ENCODE data around the gene GRK1.

The GRK1 gene

DNA sequence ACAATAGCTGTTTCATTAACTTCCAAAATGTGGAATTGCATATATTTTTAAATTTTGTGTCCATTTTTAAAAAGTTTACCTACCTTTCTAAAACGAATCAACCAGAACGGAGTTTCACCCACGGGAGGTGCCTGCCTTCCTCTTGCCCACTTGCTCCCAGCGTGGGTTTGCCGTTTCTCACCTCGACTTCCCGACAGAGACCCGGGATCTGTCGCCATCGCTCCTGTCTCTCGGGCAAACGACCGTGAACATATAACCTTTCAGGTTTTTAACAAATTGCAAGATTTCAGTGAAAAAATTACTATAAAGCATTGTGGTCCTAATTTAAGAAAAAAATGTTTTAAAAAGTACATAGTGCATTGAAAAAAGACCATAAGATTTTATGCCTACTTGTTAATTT, 96.2 kb downstream of the GRK1 start:
- no peak for FAIRE-seq

- no peak for FAIRE-seq
Measured at GRCh38 chr13:113763961-113764792, 97.2 kb downstream of the GRK1 start.

- FAIRE-seq, result no peak
Measured at GRCh38 chr13:113764793-113765563, 98.0 kb downstream of the GRK1 start.

GRCh38 chr13:113765564-113765910, 98.5 kb downstream of the GRK1 start:
- no peak for FAIRE-seq

GRCh38 chr13:113766035-113766800, 99.2 kb downstream of the GRK1 start:
- FAIRE-seq, result no peak

GRCh38 chr13:113767366-113767765, 100.3 kb downstream of the GRK1 start:
- FAIRE-seq, result no peak

DNA sequence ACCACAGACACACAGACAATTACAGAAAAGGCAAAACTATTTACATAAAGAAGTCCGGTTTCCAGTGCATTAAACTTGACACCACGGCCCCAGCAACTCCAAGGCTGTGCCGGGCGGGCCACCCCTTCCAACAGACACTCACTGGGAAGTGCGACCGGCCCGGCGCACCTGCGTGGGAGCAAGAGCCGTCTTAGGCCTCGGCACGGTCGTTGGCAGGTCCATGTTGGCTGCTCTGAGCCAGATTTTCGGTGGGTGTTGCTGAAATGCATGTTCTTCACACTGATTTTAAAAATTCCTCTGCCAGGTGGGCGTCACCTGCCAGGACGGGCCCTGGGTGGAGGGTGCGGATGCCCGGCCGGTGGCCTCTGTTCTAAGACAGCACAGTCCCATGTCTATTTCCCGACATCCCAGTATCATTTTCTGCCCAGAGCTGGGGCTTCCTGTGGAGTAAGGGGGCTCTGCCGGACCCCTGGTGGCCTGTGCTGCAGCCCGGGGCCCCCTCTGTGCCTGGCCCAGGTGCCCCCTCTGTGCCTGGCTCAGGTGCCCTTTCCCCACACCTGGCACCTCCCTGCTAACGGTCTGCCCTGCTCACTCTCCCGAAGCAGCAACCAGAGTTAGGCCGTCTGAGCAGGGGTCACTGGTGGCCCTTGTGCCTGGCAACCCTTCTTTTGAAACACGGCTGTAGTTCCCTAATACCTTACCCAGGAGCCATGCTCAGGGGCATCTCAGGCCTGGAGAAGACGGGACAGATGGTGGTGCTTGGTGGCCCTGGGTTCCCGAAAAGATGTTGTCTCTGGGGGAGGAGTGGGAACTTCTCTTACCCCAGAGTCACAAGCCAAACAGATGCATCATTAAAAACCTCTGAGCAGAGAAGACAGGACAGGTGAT, 101.2 kb downstream of the GRK1 start:
- no peak for FAIRE-seq

DNA sequence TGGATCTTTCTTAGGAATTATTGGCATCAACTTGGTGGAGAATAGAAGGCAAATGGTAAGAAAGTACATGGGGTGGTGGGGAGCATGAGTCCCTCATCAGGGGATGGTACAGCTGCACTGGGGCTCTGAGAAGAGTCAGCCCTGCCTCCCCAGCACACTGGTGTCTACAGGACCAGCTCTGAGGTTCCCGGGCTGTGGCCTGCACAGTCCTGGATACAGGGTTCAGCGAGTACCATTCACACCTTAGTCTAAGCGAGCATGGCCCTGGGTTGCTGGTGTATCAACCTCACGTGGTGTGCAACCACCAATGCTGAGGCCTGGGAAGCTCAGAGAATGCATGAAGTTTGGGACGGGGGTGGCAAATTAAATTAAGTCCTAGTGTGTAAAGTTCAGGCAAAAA, 102.1 kb downstream of the GRK1 start:
- no peak for FAIRE-seq

DNA sequence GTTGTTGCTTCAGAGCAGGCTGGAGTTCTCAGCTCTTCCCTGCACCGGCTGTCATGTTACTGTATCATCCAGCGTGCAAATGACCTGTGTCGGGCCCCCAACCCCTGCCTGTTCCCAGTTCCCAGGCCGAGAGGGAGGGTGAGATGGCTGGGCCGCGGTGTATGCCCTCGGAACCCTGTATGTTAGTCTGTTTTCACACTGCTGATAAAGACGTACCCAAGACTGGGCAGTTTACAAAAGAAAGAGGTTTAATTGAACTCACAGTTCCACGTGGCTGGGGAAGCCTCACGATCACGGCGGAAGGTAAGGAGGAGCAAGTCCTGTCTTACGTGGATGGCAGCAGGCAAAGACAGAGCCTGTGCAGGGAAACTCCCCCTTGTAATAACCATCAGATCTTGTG, 102.9 kb downstream of the GRK1 start:
- FAIRE-seq, result no peak

GRCh38 chr13:113770441-113770840, 103.4 kb downstream of the GRK1 start:
- no peak for FAIRE-seq

- FAIRE-seq, result no peak
Measured at GRCh38 chr13:113770937-113771336, 103.9 kb downstream of the GRK1 start.

DNA sequence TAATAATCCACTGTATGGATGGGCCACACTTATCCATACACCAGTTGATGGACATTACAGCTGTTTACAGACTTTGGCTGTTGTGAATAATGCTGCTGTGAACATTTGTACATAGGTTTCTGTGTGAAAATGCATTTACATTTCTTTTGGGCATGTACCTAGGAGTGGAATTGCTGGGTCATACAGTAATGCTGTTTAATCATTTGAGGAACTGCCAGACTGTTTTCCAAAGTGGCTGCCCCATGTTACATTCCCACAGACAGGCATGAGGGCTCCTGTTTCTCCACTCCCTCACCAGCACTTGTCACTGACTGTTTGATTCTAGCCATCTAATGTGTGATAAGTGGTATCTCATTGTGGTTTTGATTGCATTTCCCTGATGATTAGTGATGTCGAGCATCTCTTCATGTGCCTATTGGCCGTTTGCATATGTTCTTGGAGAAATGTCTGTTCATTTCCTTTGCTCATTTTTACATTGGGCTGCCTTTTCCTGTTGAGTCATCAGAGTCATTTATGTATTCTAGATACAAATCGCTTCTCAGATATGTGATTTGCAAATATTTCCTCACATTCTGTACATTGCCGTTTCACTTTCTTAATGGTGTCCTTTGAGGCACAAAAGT, 104.8 kb downstream of the GRK1 start:
- no peak for FAIRE-seq

DNA sequence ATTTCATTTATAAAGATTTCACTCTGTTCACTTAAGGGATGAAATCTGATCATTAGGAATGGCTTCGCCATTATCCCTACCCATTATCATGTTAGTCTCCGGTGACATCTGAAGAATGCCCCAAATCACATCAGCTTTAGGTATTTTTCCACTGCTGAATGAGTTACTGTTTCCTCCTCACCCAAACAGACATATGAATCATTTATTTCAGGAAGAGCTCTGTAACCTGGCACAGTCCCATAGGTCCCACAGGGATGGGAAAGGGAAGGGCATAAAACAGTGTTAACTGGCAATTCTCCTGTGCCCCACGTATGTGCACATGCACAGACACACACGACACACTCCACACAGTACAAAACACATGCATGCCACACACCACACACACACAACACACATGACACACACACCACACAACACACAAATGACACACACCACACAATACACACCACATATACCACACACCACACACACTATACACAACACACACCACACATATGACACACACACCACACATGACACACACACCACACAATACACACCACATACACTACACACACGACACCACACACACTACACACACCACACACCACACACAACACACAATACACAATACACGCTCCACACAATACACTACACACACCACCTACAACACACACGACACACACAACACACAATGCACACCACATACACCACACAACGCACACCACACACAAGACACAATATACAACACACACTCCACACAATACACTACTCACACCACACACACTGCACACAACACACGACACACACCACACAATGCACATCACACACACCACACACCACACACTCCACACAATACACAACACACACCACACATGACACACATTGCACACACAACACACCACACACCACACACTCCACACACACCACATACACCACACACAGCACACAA, 107.4 kb downstream of the GRK1 start:
- no peak for FAIRE-seq

GRCh38 chr13:113775451-113776145, 108.6 kb downstream of the GRK1 start:
- no peak for FAIRE-seq

GRCh38 chr13:113776231-113777125, 109.5 kb downstream of the GRK1 start:
- FAIRE-seq, result no peak

GRCh38 chr13:113777311-113778260, 110.6 kb downstream of the GRK1 start:
- no peak for FAIRE-seq

DNA sequence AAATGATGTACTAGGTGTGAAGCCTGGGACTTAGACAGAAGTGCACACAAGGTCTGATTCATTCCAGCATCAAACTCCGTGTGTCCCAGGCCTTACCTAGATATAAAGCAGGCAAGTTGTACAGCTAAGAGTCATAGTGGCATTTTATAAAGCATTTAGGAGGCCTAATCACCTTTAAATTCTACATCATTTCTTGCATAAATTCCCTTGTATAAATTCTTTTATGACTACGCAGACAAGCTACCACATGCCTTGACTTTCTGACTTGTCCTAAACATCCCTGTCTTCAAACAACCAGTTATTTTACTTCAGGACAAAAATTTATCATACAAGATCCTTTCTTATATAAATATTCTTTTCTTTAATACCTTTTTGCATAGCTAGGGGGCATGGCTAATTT, 114.6 kb downstream of the GRK1 start:
- no peak for FAIRE-seq

GRCh38 chr13:113782472-113782871, 115.5 kb downstream of the GRK1 start:
- no peak for FAIRE-seq

All from colon (tissue), 2 donors.